ENCODE results near the gene RNASET2. TPM values are rescaled to one million over a fixed set of nuclear protein-coding genes. Genes with fewer than 3 reads are reported as not detected.

Gene RNASET2
- total RNA-seq, 1 donor from 2014 or later = 51.9 TPM

DNA sequence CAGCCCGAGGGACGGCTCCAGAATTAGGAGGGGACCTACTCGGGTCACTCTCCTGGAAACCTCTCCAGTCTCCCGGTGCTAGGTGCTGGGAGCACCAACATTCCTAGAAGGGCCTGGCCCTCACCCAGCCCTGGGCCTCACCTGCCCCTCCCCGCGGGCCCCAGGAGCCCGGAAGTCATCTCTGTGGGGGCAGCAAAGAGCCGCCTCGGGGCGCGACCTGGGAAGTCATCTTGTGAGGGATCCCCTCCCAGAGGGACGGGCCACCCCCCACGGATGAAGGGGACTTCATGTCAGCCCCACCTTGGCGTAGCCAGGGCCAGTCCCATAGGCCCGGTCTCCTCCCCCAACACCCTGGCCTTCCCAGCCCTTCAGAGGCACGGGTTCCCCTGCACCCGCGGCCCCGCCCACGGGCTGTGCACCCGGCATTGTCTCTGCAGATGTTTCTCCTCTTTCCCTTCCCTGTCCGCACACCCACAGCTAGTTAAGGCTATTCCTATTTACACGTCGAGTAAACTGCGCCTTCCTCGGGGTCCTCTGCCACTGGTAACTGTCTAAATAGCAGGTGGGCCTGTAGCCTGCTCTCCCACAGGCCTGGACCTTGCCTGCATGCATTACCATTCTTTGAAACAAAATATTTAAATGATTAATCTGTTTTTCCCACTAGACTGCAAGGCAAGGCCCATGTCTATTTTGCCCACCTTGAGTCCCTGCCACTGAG is 896 bp upstream of the RNASET2 start:
- TF ChIP-seq, protein P1, sequence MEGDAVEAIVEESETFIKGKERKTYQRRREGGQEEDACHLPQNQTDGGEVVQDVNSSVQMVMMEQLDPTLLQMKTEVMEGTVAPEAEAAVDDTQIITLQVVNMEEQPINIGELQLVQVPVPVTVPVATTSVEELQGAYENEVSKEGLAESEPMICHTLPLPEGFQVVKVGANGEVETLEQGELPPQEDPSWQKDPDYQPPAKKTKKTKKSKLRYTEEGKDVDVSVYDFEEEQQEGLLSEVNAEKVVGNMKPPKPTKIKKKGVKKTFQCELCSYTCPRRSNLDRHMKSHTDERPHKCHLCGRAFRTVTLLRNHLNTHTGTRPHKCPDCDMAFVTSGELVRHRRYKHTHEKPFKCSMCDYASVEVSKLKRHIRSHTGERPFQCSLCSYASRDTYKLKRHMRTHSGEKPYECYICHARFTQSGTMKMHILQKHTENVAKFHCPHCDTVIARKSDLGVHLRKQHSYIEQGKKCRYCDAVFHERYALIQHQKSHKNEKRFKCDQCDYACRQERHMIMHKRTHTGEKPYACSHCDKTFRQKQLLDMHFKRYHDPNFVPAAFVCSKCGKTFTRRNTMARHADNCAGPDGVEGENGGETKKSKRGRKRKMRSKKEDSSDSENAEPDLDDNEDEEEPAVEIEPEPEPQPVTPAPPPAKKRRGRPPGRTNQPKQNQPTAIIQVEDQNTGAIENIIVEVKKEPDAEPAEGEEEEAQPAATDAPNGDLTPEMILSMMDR (IDR thresholded peaks at IDR 0.05) = no peak
- H3K4me1 ChIP-seq = peaks cover 0 to 5% of the 10 kb centered on the region in 2 donors
- intact Hi-C loops (cut with DNase I) = loop anchor here (2.0 to 10.0 kb wide), 2 partner anchors 330 to 572 kb away; partner anchors contain the start of genes MPC1 and RPS6KA2
- peak overlapping the region; percentile 75 to 88 for H3K4me3 ChIP-seq
- H3K27ac ChIP-seq = peak overlapping the region; percentile 73 to 86
- peak in 1 of 2 donors; percentile 75 for DNase-seq (ENCODE audit: low spot score in 2 of 2)
- no peaks in the 10 kb centered on the region for H3K27me3 ChIP-seq
- no peaks in the 10 kb centered on the region for H3K36me3 ChIP-seq
- no peaks in the 10 kb centered on the region for H3K9me3 ChIP-seq

DNA sequence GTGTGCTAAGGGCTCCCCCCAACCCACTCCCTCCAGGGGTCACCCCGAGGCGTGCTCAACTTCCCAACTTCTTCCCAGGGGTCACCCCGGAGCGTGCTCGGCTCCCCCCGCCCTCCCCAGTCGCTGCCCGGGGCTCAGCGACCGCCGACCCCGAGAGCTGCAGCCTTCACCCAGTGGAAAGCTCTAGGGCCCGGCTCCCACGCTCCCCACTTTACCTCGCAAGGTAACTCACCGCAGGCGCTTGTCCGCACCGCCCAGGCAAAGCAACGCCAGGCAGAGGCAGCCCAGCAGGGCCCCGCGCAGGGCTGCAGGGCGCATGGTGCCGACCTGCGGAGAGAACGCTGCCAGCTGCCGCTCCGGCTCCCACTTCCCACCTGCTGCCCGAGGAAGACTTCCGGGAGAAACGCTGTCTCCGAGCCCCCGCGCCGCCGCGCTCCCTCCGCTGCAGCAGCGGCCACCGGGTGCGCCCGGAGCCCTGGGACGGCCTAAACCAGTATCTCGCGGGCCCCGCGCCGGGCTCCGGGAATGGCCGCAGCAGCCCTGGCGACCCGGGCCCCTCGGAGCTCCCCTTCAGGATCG is 396 bp downstream of the RNASET2 start:
- intact Hi-C loops (cut with DNase I) = loop anchor here (1.0 to 10.0 kb wide), 3 partner anchors 43 to 571 kb away; partner anchors contain the start of genes CEP43, MPC1 and RPS6KA2

DNA sequence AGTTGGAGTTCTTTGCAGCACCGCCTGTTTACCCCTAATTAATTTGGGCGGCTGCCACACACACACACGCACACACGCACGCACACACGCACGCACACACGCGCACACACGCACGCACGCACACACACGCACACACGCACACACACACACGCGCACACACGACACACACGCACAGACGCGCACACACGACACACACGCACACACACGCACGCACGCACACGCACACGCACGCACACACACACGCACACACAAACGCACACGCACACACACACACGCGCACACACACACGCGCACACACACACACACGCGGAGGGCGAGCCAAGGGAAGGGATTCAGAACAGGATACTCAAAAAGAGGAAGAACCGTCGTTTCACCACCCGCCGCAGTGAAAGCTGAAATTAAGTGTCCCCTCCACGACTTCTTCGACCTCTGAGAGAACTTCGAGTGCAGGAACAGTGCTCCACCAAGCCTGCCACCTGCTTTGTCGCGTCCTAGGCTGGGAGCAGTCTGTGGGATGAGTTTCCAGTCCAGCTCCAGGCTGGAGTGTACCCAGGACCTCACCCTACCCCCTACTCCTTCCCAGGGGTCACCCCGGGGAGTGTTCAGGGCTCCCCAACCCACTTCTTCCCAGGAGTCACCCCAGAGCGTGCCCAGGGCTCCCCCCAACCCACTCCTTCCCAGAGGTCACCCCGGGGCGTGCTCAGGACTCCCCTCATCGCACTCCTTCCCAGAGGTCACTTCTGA is 1.1 kb downstream of the RNASET2 start:
- Histone ChIP-seq H3K36me3 (no peaks in the 10 kb centered on the region), H3K27ac (peak overlapping the region in 1 of 2 donors; percentile 40), H3K4me1 (peaks cover 0 to 5% of the 10 kb centered on the region in 2 donors), H3K9me3 (no peaks in the 10 kb centered on the region), H3K4me3 (peak overlapping the region; percentile 75 to 88), H3K27me3 (no peaks in the 10 kb centered on the region)
- DNase-seq (ENCODE audit: low spot score in 2 of 2) = peak in 1 of 2 donors; percentile 69
- intact Hi-C loops (cut with DNase I) = loop anchor here (10.0 kb wide), 1 partner anchor 570 kb away; the partner anchor contains the start of gene MPC1
- TF ChIP-seq, protein P1 (IDR thresholded peaks at IDR 0.05) = no peak

More for the DNA sequence above, 396 bp downstream of the RNASET2 start:
- Histone ChIP-seq H3K36me3 (no peaks in the 10 kb centered on the region), H3K9me3 (no peaks in the 10 kb centered on the region), H3K4me3 (peak overlapping the region; percentile 75 to 88), H3K27ac (peak overlapping the region in 1 of 2 donors; percentile 40), H3K4me1 (peaks cover 0 to 5% of the 10 kb centered on the region in 2 donors), H3K27me3 (no peaks in the 10 kb centered on the region)
- DNase-seq (ENCODE audit: low spot score in 2 of 2) = no peak
- TF ChIP-seq, protein P1 (IDR thresholded peaks at IDR 0.05) = no peak

GRCh38 chr6:166954118-166954713 is 2.1 kb downstream of the RNASET2 start:
- H3K27ac ChIP-seq = no peak overlapping the region
- TF ChIP-seq, protein P1 (IDR thresholded peaks at IDR 0.05) = no peak
- peaks cover 0 to 5% of the 10 kb centered on the region in 2 donors for H3K4me1 ChIP-seq
- H3K4me3 ChIP-seq = no peak overlapping the region
- no peaks in the 10 kb centered on the region for H3K27me3 ChIP-seq
- no peak for DNase-seq (ENCODE audit: low spot score in 2 of 2)
- H3K36me3 ChIP-seq = no peaks in the 10 kb centered on the region
- H3K9me3 ChIP-seq = no peaks in the 10 kb centered on the region
- intact Hi-C loops (cut with DNase I) = loop anchor here (10.0 kb wide), 1 partner anchor 569 kb away; the partner anchor contains the start of gene MPC1
